ENCODE measurements around the gene ARFGEF2. TPM values are rescaled to one million over a fixed set of nuclear protein-coding genes. Genes with fewer than 3 reads are reported as not detected.
A peak's percentile ranks its signal among the peaks of the same experiment; 100 is the strongest.
"Not testable (repeated sequence)": the region's sequence is repeated elsewhere in the genome, so short reads cannot be mapped to it uniquely, and the experiment has no call there.

The ARFGEF2 gene
- total RNA-seq, 1 donor, result 18.9 TPM

DNA sequence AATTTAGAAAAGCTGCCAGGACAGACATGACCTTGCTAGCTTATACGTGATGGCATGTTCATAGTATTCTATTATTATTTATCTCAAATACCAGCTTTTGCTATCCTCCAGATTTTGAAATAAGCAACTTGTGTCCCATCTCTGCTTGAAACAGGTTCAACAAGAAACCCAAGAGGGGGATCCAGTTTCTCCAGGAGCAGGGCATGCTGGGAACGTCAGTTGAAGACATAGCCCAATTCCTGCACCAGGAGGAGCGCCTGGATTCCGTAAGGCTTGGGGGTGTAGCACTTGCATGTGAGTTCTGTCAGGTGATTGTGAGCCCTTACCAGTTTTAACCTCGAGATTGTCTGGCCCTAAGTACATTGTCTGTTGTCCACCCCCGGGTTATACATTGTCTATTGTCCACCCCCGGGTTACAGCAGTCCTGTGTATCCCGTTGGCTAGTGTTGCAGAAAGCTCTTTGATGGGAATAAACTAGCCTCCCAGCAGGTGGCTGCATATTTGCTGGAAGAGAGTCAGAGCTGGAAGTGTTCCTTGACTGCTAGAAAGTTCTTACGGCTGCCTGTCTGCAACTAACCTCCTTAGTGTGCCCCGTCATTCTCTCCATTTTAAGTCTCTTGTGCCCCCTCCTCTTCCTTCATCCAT lies 63.2 kb downstream of the ARFGEF2 start:
- no peak for DNase-seq (ENCODE audit: low read depth in 2 of 3, low spot score in 2 of 3)

GRCh38 chr20:48986899-48987298 lies 65.4 kb downstream of the ARFGEF2 start:
- DNase-seq (ENCODE audit: low read depth in 2 of 3, low spot score in 2 of 3), result peak in 1 of 3 donors; percentile 16

- no peak for DNase-seq (ENCODE audit: low read depth in 2 of 3, low spot score in 2 of 3)
Measured at GRCh38 chr20:48990467-48990866, 69.0 kb downstream of the ARFGEF2 start.

DNA sequence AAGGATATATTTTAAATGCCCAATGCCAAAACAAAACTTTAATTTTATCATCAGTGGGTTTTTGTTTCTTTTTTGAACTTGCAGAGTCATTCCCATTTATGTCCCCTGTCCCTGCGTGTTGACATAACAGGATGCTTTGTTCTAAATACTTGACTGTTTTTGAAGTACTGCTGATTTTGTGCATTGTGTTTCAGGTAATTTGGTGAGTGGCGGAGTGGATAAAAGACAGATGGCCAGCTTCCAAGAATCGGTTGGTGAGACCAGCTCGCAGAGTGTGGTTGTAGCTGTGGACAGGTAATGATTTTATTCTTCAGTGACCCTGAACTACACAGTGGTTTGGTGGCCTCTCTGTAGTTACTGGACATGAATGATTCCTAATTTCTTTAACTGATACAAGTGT lies 74.1 kb downstream of the ARFGEF2 start:
- peak in 1 of 3 donors; percentile 20 for DNase-seq (ENCODE audit: low read depth in 2 of 3, low spot score in 2 of 3)

DNA sequence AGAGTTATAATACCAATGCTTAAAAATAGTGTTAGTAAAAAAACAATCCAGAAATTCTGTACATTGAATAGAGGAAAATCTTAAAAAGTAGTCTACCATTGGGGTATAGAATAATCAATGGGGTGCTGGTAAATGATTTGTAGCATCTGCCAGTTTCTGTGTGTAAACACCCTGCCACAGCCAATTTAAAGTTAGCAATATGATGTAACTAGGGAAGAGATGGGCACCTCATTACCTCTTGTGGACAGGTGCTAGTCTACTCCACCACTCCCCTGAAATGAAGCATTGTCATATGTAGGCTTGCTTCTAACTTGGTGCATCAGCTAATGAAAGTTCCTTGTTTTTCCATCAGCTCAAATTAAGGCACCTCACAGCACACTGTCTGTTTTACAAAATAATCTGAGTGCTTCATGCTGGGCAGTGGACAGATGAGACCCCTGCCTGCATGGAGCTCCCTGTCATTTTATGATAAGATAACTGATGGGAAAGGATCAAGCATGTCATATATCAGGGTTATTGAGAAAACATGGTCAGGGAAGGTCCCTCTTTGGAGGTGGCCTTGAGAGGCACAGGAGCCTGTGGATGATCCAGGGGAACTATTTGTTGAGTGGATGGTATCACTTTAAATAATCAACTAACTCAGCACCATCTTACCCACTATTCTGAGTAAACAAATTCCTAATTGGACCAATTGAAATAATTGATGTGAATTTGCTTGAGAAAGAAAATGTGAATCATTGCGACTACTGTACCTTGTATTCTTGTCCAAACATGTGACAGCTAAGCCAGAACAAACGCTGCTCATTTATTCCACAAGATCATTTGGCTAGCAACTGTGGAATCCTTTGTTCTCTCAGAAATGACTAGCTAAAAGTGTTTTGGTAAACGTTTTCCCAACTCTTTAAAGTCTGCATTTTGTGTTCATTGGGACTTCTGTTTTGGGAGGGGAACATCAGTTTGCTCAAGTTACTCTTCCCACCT lies 78.7 kb downstream of the ARFGEF2 start:
- DNase-seq (ENCODE audit: low read depth in 2 of 3, low spot score in 2 of 3), result no peak

DNA sequence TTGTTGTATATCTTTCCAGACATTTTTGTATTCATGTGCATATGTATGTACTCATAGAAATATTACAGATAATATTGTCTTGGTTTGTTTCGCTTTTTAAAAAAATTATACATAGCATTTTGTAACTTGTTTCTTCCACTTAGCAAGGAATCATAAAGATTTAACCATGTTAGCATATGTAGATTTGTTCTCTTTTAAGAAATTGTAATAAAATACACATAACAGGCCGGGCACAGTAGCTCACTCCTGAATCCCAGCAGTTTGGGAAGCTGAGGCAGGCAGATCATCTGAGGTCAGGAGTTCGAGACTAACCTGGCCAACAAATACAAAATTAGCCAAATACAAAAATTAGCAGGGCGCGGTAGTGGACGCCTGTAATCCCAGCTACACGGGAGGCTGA lies 80.2 kb downstream of the ARFGEF2 start:
- no peak for DNase-seq (ENCODE audit: low read depth in 2 of 3, low spot score in 2 of 3)

DNA sequence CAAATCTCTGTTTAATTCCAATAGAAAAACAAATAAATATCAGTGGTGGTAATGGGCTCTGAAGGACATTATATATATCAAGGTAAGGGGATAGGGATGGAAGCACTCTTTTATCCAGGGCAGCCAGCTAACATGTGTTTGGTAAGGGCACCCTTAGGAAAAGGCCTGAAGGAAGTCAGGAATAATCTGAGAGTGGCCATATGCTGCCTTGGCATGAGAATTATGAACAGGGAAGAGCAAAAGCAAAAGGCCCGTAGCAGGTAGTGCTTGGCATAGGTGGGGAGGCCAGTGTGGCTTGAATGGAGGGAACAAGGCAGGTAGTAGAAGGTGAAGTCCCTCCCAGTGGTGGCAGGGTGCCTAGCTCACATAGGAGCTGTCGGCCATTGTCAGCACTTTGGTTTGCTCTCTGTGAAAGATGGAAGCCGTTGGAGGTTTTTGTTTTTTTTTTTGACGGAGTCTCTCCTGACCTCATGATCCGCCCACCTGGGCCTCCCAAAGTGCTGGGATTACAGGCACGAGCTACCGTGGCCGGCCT lies 85.0 kb downstream of the ARFGEF2 start:
- DNase-seq (ENCODE audit: low read depth in 2 of 3, low spot score in 2 of 3), result no peak

DNA sequence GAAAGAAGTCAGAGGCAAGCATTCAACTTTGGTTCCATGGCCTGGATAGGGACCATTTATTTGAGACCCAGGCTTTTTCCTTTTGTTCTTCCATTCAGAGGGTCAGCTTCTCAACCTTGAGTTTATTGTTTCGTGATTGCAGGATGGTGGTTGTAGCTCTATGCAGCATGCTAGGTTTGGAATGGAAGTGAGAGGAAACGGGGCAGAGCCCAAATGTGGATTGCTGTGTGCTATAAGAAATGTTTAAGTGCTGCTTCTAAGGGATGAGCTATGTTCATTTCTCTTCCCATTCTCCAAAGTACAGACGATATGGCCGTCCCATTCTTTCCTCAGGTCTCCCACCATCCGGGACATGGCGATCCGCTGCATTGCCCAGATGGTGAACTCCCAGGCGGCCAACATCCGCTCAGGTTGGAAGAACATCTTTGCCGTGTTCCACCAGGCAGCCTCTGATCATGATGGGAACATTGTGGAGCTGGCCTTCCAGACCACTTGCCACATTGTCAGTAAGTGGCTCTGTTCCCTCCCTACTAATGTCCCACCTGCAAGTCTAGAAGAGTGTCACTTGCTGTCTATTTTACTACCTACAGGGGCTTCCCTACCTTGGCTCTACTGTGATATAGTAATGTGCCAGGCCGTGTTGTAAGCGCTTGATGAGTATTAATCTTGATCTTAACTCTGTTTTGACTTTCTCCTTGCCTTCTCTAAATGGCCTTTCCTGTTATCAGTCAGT lies 88.6 kb downstream of the ARFGEF2 start:
- DNase-seq (ENCODE audit: low read depth in 2 of 3, low spot score in 2 of 3), result no peak

GRCh38 chr20:49024220-49024619 lies 102.7 kb downstream of the ARFGEF2 start:
- DNase-seq (ENCODE audit: low read depth in 2 of 3, low spot score in 2 of 3), result no peak

- not testable (repeated sequence) for DNase-seq (ENCODE audit: low read depth in 2 of 3, low spot score in 2 of 3)
Measured at GRCh38 chr20:49028177-49028576, 106.7 kb downstream of the ARFGEF2 start.

DNA sequence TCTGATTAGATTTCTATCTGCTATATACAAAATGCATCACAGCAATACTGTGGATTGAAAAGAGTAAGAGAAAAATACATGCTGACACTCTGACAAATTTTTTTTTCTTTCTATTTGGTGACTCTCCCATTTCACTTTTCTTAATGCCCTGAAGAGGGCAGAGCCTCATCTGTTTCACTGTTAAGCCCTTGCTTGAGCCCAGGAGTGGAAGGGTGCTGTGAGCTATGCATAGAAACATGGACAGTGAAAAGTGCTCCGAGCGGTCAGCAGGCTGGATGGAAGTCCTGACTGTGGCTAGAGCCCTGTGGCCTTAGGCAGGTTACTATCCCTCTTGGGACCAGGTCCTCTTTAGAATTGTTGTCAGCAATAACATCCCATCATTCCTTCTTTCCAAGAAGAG lies 107.2 kb downstream of the ARFGEF2 start:
- peak in 2 of 3 donors; percentile 13 to 45 for DNase-seq (ENCODE audit: low read depth in 2 of 3, low spot score in 2 of 3)

GRCh38 chr20:49029203-49029602 lies 107.7 kb downstream of the ARFGEF2 start:
- no peak for DNase-seq (ENCODE audit: low read depth in 2 of 3, low spot score in 2 of 3)

DNA sequence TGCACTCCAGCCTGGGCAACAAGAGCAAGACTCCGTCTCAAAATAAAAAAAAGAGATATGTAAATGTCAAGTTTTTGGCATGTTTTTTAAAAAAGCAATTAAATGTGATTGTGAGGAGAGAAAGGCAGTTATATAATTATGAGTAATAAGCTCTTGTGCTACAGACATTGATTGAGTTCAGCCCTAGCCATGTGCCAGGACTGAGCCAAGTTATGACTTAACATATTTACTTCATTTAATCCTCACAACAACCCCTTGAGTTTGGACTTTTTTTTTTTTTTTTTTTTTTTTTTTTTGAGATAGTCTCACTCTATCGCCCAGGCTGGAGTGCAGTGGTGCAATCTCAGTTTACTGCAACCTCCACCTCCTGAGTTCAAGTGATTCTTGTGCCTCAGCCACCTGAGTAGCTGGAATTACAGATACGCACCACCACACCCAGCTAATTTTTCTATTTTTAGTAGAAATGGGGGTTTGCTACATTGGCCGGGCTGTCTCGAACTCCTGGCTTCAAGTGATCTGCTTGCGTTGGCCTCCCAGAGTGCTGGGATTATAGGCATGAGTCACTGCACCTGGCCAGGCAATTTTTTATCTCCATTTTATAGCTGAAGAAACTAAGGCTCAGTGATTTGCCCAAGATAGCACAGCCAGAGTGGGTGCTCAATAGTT lies 109.6 kb downstream of the ARFGEF2 start:
- DNase-seq (ENCODE audit: low read depth in 2 of 3, low spot score in 2 of 3), result no peak

DNA sequence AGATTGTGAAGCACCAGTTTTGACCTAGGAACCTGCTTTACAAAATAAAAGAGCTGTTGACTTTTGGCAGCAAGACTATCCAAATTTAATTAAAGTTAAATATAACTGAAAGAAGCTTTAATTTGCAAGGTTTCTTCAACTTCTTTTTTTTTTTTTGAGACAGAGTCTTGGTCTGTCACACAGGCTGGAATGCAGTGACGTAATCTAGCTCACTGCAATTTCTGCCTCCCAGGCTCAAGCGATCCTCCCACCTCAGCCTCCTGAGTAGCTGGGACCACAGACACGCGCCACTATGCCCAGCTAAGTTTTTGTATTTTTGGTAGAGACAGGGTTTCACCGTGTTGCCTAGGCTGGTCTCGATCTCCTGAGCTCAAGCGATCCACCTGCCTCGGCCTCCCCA lies 110.9 kb downstream of the ARFGEF2 start:
- DNase-seq (ENCODE audit: low read depth in 2 of 3, low spot score in 2 of 3), result no peak

GRCh38 chr20:49034070-49034732 lies 112.7 kb downstream of the ARFGEF2 start:
- DNase-seq (ENCODE audit: low read depth in 2 of 3, low spot score in 2 of 3), result no peak

- peak in 2 of 3 donors; percentile 86 to 93 for DNase-seq (ENCODE audit: low read depth in 2 of 3, low spot score in 2 of 3)
Measured at GRCh38 chr20:49037962-49038387, 116.5 kb downstream of the ARFGEF2 start.

GRCh38 chr20:49039854-49040253 lies 118.3 kb downstream of the ARFGEF2 start:
- no peak for DNase-seq (ENCODE audit: low read depth in 2 of 3, low spot score in 2 of 3)

DNA sequence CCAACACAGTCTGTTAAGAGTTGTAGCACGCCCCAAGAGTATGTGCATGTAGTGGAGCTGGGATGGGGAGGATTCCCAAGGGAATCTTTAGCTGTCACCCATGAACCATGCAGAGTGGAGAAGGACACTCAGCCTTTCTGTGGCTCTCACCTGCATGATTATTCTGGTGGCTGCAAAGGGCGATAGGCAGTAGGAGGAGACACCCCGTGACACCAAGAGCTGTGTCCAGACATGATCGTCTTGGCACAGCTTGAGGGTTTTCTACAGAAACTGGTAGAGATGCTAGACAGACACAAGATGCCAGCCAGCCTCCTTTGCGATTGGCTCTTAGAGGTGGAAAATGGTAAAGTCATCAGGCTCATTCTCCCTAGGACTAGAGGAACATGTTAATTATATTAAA lies 121.5 kb downstream of the ARFGEF2 start:
- no peak for DNase-seq (ENCODE audit: low read depth in 2 of 3, low spot score in 2 of 3)

DNA sequence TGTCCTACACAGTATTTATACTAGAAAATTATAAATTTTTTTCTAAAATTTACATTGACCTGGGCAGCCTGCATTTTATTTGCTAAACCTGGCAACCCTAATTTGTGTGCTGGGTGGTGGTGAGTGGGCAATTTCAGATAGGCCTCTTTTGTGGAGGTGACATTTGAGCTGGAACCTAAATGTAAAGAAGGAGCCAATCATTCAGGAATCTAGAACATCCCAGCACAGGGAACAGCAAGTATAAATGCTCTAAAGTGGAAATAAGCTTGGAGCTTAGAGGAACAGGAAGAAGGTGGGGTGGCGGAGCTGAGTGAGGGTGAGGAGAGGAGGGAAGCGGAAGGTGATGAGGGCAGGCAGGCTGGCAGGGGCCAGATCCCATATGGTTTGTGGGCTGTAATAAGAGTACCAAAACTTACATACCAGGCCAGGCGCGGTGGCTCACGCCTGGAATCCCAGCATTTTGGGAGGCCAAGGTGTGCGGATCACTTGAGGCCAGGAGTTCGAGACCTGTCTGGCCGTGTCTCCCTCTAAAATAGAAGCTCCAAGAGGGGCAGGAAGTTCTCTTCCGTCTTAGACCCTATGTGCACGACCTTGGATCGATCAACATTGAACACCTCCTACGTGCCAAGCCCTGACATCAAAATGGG lies 124.1 kb downstream of the ARFGEF2 start:
- peak in 1 of 3 donors; percentile 42 for DNase-seq (ENCODE audit: low read depth in 2 of 3, low spot score in 2 of 3)

All from hematopoietic multipotent progenitor cell (in vitro differentiated cells).